ENCODE measurements around the gene GALNTL6. TPM values are rescaled to one million over a fixed set of nuclear protein-coding genes. Genes with fewer than 3 reads are reported as not detected.

Gene GALNTL6
- total RNA-seq, 1 donor from 2014 or later, result not detected

- intact Hi-C loops (cut with micrococcal nuclease), result no loop called here
- H3K27me3 ChIP-seq (ENCODE audit: low read depth), result no peaks in the 10 kb centered on the region
- H3K27ac ChIP-seq (replicated peaks), result no peak overlapping the region
- no peak for TF ChIP-seq CTCF (IDR thresholded peaks at IDR 0.05; ENCODE audit: borderline replicate concordance)
- no peaks in the 10 kb centered on the region for H3K36me3 ChIP-seq
- no peaks in the 10 kb centered on the region for H3K4me1 ChIP-seq
- H3K4me3 ChIP-seq, result no peak overlapping the region
- no peaks in the 10 kb centered on the region for H3K9me3 ChIP-seq (replicated peaks)
- no peak for DNase-seq
These were observed 842.9 kb downstream of the GALNTL6 start for GRCh38 chr4:172656055-172656454.

GRCh38 chr4:172657081-172657480 lies 843.9 kb downstream of the GALNTL6 start:
- no peak overlapping the region for H3K4me3 ChIP-seq
- H3K27me3 ChIP-seq (ENCODE audit: low read depth), result no peaks in the 10 kb centered on the region
- intact Hi-C loops (cut with micrococcal nuclease), result no loop called here
- no peaks in the 10 kb centered on the region for H3K9me3 ChIP-seq (replicated peaks)
- no peak overlapping the region for H3K27ac ChIP-seq (replicated peaks)
- no peaks in the 10 kb centered on the region for H3K4me1 ChIP-seq
- TF ChIP-seq CTCF (IDR thresholded peaks at IDR 0.05; ENCODE audit: borderline replicate concordance), result no peak
- H3K36me3 ChIP-seq, result no peaks in the 10 kb centered on the region
- no peak for DNase-seq

GRCh38 chr4:172660251-172660650 lies 847.0 kb downstream of the GALNTL6 start:
- H3K27me3 ChIP-seq (ENCODE audit: low read depth), result no peaks in the 10 kb centered on the region
- DNase-seq, result no peak
- H3K4me1 ChIP-seq, result no peaks in the 10 kb centered on the region
- H3K9me3 ChIP-seq (replicated peaks), result no peaks in the 10 kb centered on the region
- intact Hi-C loops (cut with micrococcal nuclease), result no loop called here
- no peak overlapping the region for H3K27ac ChIP-seq (replicated peaks)
- H3K4me3 ChIP-seq, result no peak overlapping the region
- no peaks in the 10 kb centered on the region for H3K36me3 ChIP-seq
- no peak for TF ChIP-seq CTCF (IDR thresholded peaks at IDR 0.05; ENCODE audit: borderline replicate concordance)

GRCh38 chr4:172662113-172662512 lies 848.9 kb downstream of the GALNTL6 start:
- Histone ChIP-seq H3K36me3 (no peaks in the 10 kb centered on the region), H3K27ac (replicated peaks) (no peak overlapping the region), H3K4me3 (no peak overlapping the region), H3K9me3 (replicated peaks) (no peaks in the 10 kb centered on the region), H3K4me1 (no peaks in the 10 kb centered on the region), H3K27me3 (ENCODE audit: low read depth) (no peaks in the 10 kb centered on the region)
- TF ChIP-seq CTCF (IDR thresholded peaks at IDR 0.05; ENCODE audit: borderline replicate concordance), result no peak
- intact Hi-C loops (cut with micrococcal nuclease), result no loop called here
- no peak for DNase-seq

- Histone ChIP-seq H3K4me3 (no peak overlapping the region), H3K36me3 (no peaks in the 10 kb centered on the region), H3K27ac (replicated peaks) (no peak overlapping the region), H3K9me3 (replicated peaks) (no peaks in the 10 kb centered on the region), H3K4me1 (no peaks in the 10 kb centered on the region), H3K27me3 (ENCODE audit: low read depth) (no peaks in the 10 kb centered on the region)
- TF ChIP-seq CTCF (IDR thresholded peaks at IDR 0.05; ENCODE audit: borderline replicate concordance), result no peak
- intact Hi-C loops (cut with micrococcal nuclease), result no loop called here
- no peak for DNase-seq
These were observed 853.6 kb downstream of the GALNTL6 start for GRCh38 chr4:172666711-172667368.

All from left ventricle myocardium inferior (tissue), 1 donor.